H9 (cell line): Measurements from ENCODE around the gene LRP1B. TPM values are rescaled to one million over a fixed set of nuclear protein-coding genes. Genes with fewer than 3 reads are reported as not detected.

Source experiments
- DNase-seq: peaks from one replicate; pipeline ENCODE4 v3.0.0-alpha.2; 2017
- H2AFZ ChIP-seq: one replicate; pipeline ENCODE4 v1.6.1; 2013; ENCODE audit warnings: mild to moderate bottlenecking, low read length, control low read depth, moderate library complexity
- H2AK5ac ChIP-seq: 2 replicates; pipeline ENCODE4 v1.6.1; 2013; ENCODE audit warnings: low read length, control low read depth, mixed read lengths; ENCODE audit not compliant: insufficient read length
- H2BK120ac ChIP-seq: one replicate; pipeline ENCODE4 v1.6.1; 2013; ENCODE audit warnings: low read depth, mild to moderate bottlenecking, low read length, control low read depth, inconsistent platforms; ENCODE audit not compliant: poor library complexity, severe bottlenecking
- H2BK12ac ChIP-seq: 2 replicates; pipeline ENCODE4 v1.6.1; 2013; ENCODE audit warnings: low read length, control low read depth, mixed read lengths, low read depth; ENCODE audit not compliant: insufficient read length
- H2BK15ac ChIP-seq: 2 replicates; pipeline ENCODE4 v1.6.1; 2013; ENCODE audit warnings: low read depth, low read length, control low read depth
- H2BK20ac ChIP-seq: one replicate; pipeline ENCODE4 v1.6.1; 2013; ENCODE audit warnings: low read depth, mild to moderate bottlenecking, low read length, control low read depth, inconsistent platforms; ENCODE audit not compliant: poor library complexity, severe bottlenecking
- H2BK5ac ChIP-seq: 2 replicates; pipeline ENCODE4 v1.6.1; 2013; ENCODE audit warnings: low read length, control low read depth, mixed read lengths; ENCODE audit not compliant: insufficient read length
- H3K14ac ChIP-seq: 2 replicates; pipeline ENCODE4 v1.6.1; 2013; ENCODE audit warnings: low read length, control low read depth; ENCODE audit not compliant: insufficient read depth
- H3K18ac ChIP-seq: 2 replicates; pipeline ENCODE4 v1.6.1; 2013; ENCODE audit warnings: low read depth, mild to moderate bottlenecking, mixed read lengths, low read length, control low read depth; ENCODE audit not compliant: insufficient read length
- H3K23ac ChIP-seq: 2 replicates; pipeline ENCODE4 v1.6.1; 2013; ENCODE audit warnings: low read length, control low read depth, mixed read lengths, low read depth; ENCODE audit not compliant: insufficient read length
- H3K23me2 ChIP-seq: 2 replicates; pipeline ENCODE4 v1.6.1; 2013; ENCODE audit warnings: low read depth, mild to moderate bottlenecking, mixed read lengths, low read length, control low read depth; ENCODE audit not compliant: insufficient read length, poor library complexity, severe bottlenecking
- H3K27ac ChIP-seq: 2 replicates; pipeline ENCODE4 v1.5.1; 2013; ENCODE audit warnings: low read length, control low read depth, mixed read lengths, low read depth; ENCODE audit not compliant: insufficient read length
- H3K27me3 ChIP-seq: 2 replicates; pipeline ENCODE4 v1.6.1; 2013; ENCODE audit warnings: low read length, control low read depth, inconsistent platforms; ENCODE audit not compliant: insufficient read depth
- H3K4ac ChIP-seq: 2 replicates; pipeline ENCODE4 v1.6.1; 2013; ENCODE audit warnings: low read depth, mild to moderate bottlenecking, control low read depth, inconsistent platforms, low read length, moderate library complexity
- H3K4me1 ChIP-seq: 2 replicates; pipeline ENCODE4 v1.6.1; 2013; ENCODE audit warnings: low read length, control low read depth, inconsistent platforms; ENCODE audit not compliant: insufficient read depth
- H3K4me2 ChIP-seq: 2 replicates; pipeline ENCODE4 v1.6.1; 2013; ENCODE audit warnings: low read length, control low read depth, mixed read lengths; ENCODE audit not compliant: insufficient read length, insufficient read depth
- H3K56ac ChIP-seq: 2 replicates; pipeline ENCODE4 v1.6.1; 2013; ENCODE audit warnings: low read depth, mild to moderate bottlenecking, mixed read lengths, low read length, control low read depth; ENCODE audit not compliant: insufficient read length
- H3K79me1 ChIP-seq: 2 replicates; pipeline ENCODE4 v1.6.1; 2013; ENCODE audit warnings: low read depth, mild to moderate bottlenecking, moderate library complexity, low read length, control low read depth, inconsistent platforms; ENCODE audit not compliant: insufficient read depth, poor library complexity, severe bottlenecking
- H3K79me2 ChIP-seq: 2 replicates; pipeline ENCODE4 v1.6.1; 2013; ENCODE audit warnings: low read length, control low read depth, inconsistent platforms; ENCODE audit not compliant: insufficient read depth
- H3K9ac ChIP-seq: 2 replicates; pipeline ENCODE4 v1.6.1; 2013; ENCODE audit warnings: low read length, control low read depth, mixed read lengths; ENCODE audit not compliant: insufficient read length; ENCODE audit errors: extremely low read depth
- H3K9me3 ChIP-seq: one replicate; pipeline ENCODE4 v1.6.1; 2013; ENCODE audit warnings: low read depth, low read length, inconsistent platforms; ENCODE audit not compliant: control insufficient read depth
- H3T11ph ChIP-seq: one replicate; pipeline ENCODE4 v1.6.1; 2013; ENCODE audit warnings: mild to moderate bottlenecking, low read length, control low read depth, inconsistent platforms
- H4K20me1 ChIP-seq: one replicate; pipeline ENCODE4 v1.6.1; 2013; ENCODE audit not compliant: control insufficient read depth, insufficient read length, insufficient read depth
- H4K5ac ChIP-seq: 2 replicates; pipeline ENCODE4 v1.6.1; 2013; ENCODE audit warnings: low read depth, mild to moderate bottlenecking, mixed read lengths, low read length, control low read depth; ENCODE audit not compliant: insufficient read length
- H4K8ac ChIP-seq: replicated peaks from 2 replicates; pipeline ENCODE4 v1.6.1; 2013; ENCODE audit warnings: low read length, control low read depth, mixed read lengths, low read depth; ENCODE audit not compliant: insufficient read length
- H4K91ac ChIP-seq: 2 replicates; pipeline ENCODE4 v1.6.1; 2013; ENCODE audit warnings: low read depth, mild to moderate bottlenecking, moderate library complexity, mixed read lengths, low read length, control low read depth; ENCODE audit not compliant: insufficient read length
- H3K27ac Mint-ChIP-seq, 3 experiments: 2 replicates in 2 of 3; 3 replicates in 1 of 3; pipeline ENCODE4 v1.8.0; 2020 to 2021; ENCODE audit warnings: mixed read lengths in 3 of 3, mild to moderate bottlenecking in 1 of 3, moderate library complexity in 1 of 3
- H3K27me3 Mint-ChIP-seq: 2 replicates; pipeline ENCODE4 v1.8.0; 2021; ENCODE audit warnings: low read depth, mild to moderate bottlenecking, moderate library complexity, mixed read lengths
- H3K36me3 Mint-ChIP-seq, 3 experiments: 2 replicates in 2 of 3; 3 replicates in 1 of 3; pipeline ENCODE4 v1.8.0; 2020 to 2021; ENCODE audit warnings: low read depth in 3 of 3, mixed read lengths in 3 of 3; ENCODE audit not compliant: insufficient read depth in 1 of 3
- H3K4me1 Mint-ChIP-seq, 2 experiments: 2 replicates each; pipeline ENCODE4 v1.8.0; 2020; ENCODE audit warnings: mixed read lengths in 2 of 2
- H3K4me3 Mint-ChIP-seq, 2 experiments: 2 replicates in 1 of 2; 3 replicates in 1 of 2; pipeline ENCODE4 v1.8.0; 2020 to 2021; ENCODE audit warnings: mild to moderate bottlenecking in 2 of 2, mixed read lengths in 2 of 2, moderate library complexity in 1 of 2
- H3K9me3 Mint-ChIP-seq, 2 experiments: 2 replicates in 1 of 2; 3 replicates in 1 of 2; pipeline ENCODE4 v1.8.0; 2020; ENCODE audit warnings: mild to moderate bottlenecking in 2 of 2, mixed read lengths in 2 of 2, moderate library complexity in 1 of 2
- CTCF ChIP-seq: fragments of 200-600 bp; sonication (generic); conservative IDR thresholded peaks from 3 replicates; pipeline ENCODE4 v1.8.0; 2021; ENCODE audit warnings: antibody characterized with exemption, mild to moderate bottlenecking
- WGBS: extraction: QIAGEN DNeasy Blood & Tissue Kit; methylation state at CpG from one replicate; pipeline ENCODE4 v1.1.7; 2013; ENCODE audit warnings: missing lambda C conversion rate, low lambda C conversion rate, mixed read lengths; ENCODE audit not compliant: insufficient read length; ENCODE audit errors: extremely low coverage; 5-methylcytosine and 5-hydroxymethylcytosine counted together
- total RNA-seq: library from RNA; stranded (reverse); gene quantifications from 2 replicates; pipeline ENCODE4 v1.2.1, GENCODE V29; 2021

LRP1B gene
- total RNA-seq, 1 experiment from 2014 or later: not detected

GRCh38 chr2:140747090-140747489 is 1383.7 kb downstream of the LRP1B start:
- Histone ChIP-seq H3K79me1 (no peaks in the 10 kb centered on the region), H3K4me1 (no peaks in the 10 kb centered on the region), H3T11ph (no peak overlapping the region), H3K27ac (no peak overlapping the region), H3K4me2 (no peak overlapping the region), H3K18ac (no peak overlapping the region), H2AK5ac (no peak overlapping the region), H2AFZ (no peak overlapping the region), H3K4ac (no peak overlapping the region), H2BK20ac (no peak overlapping the region), H2BK12ac (no peak overlapping the region), H3K14ac (no peak overlapping the region), H3K27me3 (no peaks in the 10 kb centered on the region), H3K9me3 (no peaks in the 10 kb centered on the region), H3K23me2 (no peaks in the 10 kb centered on the region), H3K9ac (no peak overlapping the region), H2BK120ac (no peak overlapping the region), H4K20me1 (no peaks in the 10 kb centered on the region), H3K56ac (no peak overlapping the region), H4K5ac (no peak overlapping the region), H4K91ac (no peak overlapping the region), H3K23ac (no peak overlapping the region), H4K8ac (no peak overlapping the region), H3K79me2 (no peaks in the 10 kb centered on the region), H2BK5ac (no peak overlapping the region), H2BK15ac (no peak overlapping the region)
- Mint-ChIP-seq H3K27ac (peak overlapping the region in 1 of 3 experiments; percentile 60; a peak in 2 of 7 replicates), H3K9me3 (no peaks in the 10 kb centered on the region), H3K27me3 (no peaks in the 10 kb centered on the region), H3K4me1 (no peaks in the 10 kb centered on the region), H3K4me3 (no peak overlapping the region), H3K36me3 (no peaks in the 10 kb centered on the region)
- DNase-seq: no peak
- no peak for TF ChIP-seq CTCF
- whole genome bisulfite sequencing: no CpG with 5 or more reads among the region's 2 CpGs
